Testis (tissue), 2 donors: ENCODE results near the gene INSIG1.

ENCODE experiments used
- POLR2A ChIP-seq: fragments of 450-650 bp; IDR thresholded peaks from one replicate; pipeline ENCODE4 v1.6.1; 2017; ENCODE audit warnings: antibody characterized with exemption, mild to moderate bottlenecking, moderate library complexity
- TF ChIP-seq, protein P1 (sequence below), 3 experiments: fragments of 450-650 bp in 2 of 3; fragments of 200-600 bp in 1 of 3; sonication (generic) in 1 of 3; IDR thresholded peaks; one replicate each; pipeline ENCODE4 v1.5.1; 2016 to 2019; ENCODE audit warnings: antibody characterized with exemption in 3 of 3, mild to moderate bottlenecking in 2 of 3, moderate library complexity in 1 of 3

DNA sequence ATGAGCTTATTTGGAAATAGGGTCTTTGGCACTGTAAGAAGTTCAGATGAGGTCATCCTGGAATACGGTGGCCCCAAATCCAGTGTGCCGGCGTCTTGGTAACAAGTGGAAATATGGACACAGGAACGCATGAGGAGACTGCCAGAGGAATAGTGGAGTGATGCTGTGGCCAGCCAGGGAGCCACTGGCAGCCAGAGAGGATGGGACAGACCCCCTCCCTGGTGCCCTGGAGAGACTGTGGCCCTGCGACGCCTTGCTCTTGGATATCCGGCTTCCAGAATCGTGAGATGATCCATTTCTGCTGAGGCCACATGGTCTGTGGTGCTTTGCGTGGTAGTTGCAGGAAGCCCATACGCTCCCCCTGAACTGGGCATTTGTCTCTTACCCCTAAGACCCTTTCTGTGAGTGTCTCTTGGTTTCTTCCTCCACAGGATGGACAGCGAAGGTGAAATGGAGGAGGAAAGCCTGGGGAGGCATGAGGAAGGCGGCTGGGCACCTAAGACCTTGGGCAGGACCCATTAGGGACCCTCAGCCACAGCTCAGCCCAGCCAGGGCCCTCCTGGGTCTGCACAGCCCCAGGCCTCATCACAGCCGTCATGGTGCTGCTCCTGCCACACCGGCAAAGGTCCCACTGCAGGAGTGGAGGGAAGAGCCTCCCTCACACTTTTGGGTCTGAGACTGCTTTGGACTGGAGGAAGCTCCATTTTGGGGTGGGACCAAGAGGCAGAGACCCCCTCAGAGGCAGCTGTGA lies 53.6 kb downstream of the INSIG1 start:
- no peak for TF ChIP-seq POLR2A
- TF ChIP-seq, protein P1, sequence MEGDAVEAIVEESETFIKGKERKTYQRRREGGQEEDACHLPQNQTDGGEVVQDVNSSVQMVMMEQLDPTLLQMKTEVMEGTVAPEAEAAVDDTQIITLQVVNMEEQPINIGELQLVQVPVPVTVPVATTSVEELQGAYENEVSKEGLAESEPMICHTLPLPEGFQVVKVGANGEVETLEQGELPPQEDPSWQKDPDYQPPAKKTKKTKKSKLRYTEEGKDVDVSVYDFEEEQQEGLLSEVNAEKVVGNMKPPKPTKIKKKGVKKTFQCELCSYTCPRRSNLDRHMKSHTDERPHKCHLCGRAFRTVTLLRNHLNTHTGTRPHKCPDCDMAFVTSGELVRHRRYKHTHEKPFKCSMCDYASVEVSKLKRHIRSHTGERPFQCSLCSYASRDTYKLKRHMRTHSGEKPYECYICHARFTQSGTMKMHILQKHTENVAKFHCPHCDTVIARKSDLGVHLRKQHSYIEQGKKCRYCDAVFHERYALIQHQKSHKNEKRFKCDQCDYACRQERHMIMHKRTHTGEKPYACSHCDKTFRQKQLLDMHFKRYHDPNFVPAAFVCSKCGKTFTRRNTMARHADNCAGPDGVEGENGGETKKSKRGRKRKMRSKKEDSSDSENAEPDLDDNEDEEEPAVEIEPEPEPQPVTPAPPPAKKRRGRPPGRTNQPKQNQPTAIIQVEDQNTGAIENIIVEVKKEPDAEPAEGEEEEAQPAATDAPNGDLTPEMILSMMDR (IDR thresholded peaks at IDR 0.05) = no peak
